ENCODE results near the gene MMP8.

Gene MMP8

DNA sequence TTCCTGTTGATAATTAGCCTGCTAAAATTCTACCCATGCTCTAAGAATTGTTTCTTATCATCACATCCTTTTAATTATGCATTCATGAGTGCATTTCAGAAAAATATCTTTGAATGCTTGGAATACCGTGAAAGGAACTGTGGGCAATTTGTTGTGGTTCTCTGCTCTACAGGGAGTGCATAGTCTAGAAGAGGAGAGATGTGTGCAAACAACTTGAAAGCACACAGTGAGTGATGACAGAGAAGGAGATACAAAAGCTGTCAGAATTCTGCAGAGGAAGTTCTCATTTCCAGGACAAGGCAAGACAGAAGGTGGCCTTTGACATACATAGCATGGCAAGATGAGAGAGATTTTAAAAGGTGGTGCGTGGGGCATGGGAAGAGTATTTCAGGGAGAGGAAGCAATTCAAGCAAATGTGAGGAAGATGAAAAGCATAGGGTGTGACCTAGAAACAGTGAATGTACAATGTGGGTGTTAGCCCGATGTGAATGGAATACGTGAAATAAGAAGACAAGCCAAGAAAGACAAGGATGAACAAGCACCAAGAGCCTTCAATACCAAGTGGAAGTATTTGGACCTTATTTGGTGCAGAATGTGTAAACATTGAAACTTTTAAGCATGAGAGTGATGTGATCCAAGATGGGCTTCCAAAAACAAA is 5.0 kb downstream of the MMP8 start:
- DNase-seq, result no peak

DNA sequence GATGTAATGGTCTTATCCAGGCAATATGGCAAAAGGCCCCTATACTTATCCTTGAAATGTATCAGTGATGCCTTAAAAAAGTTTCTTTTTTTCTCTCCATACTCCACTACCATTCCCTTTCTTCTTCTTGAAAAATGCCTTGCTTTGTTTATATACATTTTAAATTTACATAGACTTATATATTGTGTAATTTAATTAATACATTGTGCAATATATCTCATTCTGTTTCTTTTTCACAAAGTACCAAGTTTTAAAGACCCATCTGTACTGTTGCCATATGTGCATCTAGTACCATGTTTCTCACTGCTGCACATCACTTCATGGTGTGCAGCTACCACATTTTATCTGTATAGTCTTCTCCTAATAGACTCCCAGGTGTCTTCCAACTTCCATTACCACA is 7.5 kb downstream of the MMP8 start:
- no peak for DNase-seq

DNA sequence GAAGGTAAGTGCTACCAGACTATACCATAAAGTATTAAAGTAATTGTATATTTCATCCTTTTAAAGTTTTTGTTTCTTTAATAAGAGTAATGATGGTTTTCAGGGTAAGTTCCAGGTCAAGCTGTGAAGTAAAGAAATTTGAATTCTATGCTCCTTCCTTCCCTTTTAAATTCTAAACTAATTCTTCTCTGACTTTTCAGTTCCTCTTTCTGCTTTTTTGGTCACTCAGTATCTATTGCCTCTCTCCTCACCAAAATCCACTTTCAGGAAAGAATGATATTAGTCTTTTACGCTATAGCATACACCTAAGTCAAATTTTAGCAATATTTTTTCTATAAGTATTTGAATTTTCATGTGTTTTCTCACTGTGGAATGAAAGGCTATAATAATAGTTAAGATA is 8.2 kb downstream of the MMP8 start:
- no peak for DNase-seq

DNA sequence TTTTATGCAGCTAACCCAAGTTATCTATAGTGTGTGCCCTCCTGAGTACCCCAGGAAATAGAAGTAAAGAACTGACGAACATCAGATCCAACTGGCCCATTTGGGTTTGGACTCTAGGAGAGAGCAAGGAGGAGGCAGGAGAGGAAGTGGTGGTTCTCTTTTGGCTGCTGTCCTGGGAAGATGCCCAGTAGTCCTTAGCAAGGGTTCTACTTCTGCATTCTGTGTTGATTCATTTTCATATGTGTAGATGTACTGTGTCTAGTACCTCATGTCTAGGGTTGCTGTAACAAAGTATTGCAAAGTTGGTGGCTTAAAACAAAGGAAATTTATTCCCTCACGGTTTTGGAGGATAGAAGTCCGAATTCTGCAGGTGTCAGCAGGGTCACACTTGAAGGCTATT is 12.6 kb downstream of the MMP8 start:
- DNase-seq, result no peak

GRCh38 chr11:102709201-102709945 is 15.4 kb downstream of the MMP8 start:
- no peak for DNase-seq

DNA sequence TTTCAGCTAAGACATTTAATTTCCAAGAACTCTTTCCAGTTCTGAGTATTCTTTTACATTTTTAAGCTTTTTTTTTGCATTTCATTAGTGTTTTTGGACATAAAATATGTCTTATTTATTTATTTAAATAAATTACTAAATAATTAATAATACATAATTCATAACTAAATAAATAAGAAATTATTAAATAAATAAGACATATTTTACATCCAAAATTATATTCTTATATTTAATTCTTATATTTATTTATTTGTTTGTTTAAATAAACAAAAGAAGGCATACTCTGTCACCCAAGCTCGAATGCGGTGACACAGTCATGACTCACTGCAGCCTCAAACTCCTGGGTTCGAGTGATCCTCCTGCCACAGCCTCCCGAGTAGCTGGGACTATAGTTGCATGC is 16.1 kb downstream of the MMP8 start:
- no peak for DNase-seq

- DNase-seq, result no peak
Observed at GRCh38 chr11:102705626-102706025, 19.1 kb downstream of the MMP8 start, which contains the start of gene MMP27. TSS of gene MMP27 (minus strand) at chr11:102705769. CDS start at chr11:102705714, 55 bp downstream.

GRCh38 chr11:102704841-102705240 is 19.9 kb downstream of the MMP8 start:
- no peak for DNase-seq

DNA sequence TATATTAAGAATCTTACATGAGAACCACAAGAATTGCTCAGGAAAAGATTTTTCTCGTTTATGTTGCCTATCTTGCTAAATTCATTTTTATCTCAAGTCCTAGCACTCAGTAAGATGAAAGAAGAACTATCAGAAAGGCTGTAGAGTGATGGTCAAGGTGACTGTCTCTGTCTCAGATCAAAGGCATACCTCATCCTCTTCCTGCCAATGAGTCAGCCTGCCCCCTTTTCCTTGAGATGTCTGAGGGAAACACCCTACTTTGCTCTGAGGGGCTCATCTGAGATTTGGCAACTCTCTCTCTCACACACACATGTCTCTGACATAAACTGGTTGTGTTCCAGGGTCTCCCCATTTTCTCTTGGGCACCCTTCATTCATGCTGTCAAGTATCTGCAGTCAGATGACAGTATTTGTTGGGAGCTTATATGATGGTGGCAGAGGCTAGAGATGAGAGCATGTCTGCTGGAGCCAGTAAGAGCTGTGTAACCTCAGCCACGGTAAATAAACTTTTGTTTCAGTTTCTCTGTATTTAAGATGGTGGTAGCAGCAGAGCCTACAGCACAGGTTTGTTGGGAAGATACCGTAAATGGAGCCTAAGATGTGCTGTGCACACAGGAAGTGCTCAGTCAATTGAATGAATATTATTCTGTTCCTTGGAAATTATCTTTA is 20.8 kb downstream of the MMP8 start:
- DNase-seq, result no peak

DNA sequence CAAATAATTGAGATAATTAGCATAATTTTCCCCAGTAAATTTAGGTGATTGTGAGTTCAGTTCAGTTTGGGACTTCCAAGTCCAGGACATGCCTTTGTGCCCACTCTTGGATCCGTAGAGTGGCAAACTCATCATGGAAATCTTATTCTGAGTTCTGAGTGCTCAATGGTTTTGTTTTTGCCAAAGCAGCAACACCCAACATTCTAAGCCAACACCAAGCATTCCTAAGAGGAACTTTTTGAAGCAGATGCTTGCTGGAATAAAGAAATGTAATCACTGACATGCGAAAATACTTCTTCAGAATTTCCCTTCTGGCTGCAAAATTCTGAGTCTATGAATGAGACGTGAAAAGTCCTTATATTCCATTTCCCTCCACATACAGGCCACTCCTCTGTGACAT is 29.6 kb downstream of the MMP8 start:
- no peak for DNase-seq

- DNase-seq, result no peak
Observed at GRCh38 chr11:102685754-102686153, 39.0 kb downstream of the MMP8 start.

DNA sequence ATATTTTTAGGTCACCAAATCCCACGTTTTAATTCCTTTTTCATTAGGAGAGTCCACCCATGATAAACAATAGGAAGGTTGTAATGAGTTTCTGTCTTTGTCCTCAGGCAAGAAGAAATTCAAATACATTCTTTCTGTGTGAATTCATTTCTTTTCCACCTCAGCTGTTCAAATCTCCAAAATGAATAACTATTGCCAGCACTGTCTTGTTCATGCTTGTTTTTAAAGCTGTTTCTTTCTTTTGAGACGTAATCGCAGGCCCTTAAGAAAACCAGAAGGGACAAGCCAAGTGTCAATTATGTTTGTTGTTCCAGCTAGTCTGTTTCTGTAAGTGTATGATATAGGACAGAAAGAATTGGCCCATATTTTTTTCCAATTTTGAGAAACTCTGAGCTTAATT is 39.4 kb downstream of the MMP8 start:
- DNase-seq, result no peak

DNA sequence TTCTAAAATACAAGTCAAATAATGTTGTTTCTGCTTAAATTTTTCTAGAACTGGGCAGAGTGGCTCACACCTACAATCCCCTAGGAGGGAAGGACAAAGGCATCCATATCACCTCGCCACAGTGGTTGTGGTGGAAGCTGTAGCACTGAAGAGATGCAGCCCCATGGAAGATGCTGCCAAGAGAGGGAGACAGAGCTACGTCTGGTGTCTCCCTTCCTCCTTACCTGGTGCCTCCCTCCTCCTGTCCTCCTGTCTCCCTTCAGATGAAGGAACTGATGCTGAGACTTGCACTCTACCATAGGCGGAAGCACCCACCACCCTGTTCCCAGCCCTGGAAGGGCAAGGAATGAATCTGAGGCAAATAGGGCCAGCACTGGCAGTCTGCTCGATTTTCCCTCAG is 41.5 kb downstream of the MMP8 start:
- no peak for DNase-seq

GRCh38 chr11:102680945-102681344 is 43.8 kb downstream of the MMP8 start:
- DNase-seq, result no peak

GRCh38 chr11:102678022-102678421 is 46.7 kb downstream of the MMP8 start:
- DNase-seq, result no peak

DNA sequence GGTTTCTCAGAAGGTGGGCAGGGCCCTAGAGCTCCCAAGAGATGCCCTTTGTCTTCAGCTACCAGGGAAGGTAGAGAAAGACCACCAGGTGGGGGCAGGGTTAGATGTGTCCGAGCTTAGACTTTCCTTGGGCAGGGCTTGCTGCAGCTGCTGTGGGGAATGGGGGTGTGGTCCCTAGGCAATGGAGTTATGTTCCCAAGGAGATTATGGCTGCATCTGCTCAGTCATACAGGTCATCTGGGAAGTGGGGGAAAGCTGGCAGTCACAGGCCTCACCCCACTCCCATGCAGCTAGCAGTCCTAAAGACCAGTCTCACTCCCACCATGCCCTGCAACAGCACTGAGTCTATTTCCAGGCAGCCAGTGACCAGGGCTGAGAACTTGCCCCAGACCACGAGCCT is 48.7 kb downstream of the MMP8 start:
- no peak for DNase-seq

DNA sequence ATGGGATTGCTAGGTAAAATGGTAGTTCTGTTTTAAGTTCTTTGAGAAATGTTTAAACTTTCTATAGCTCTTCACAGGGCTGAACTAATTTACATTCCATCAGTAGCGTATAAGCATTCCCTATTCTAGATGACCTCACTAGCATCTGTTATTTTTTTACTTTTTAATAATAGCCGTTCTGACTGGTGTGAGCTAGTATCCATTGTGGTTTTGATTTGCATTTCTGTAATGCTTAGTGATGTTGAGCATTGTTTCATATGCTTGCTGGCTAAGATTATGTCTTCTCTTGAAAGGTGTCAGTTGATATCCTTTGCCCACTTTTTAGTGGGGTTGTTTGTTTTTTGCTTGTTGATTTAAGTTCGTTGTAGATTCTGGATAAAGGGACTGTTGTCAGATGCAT is 55.1 kb downstream of the MMP8 start:
- no peak for DNase-seq

GRCh38 chr11:102666331-102666957 is 58.3 kb downstream of the MMP8 start:
- no peak for DNase-seq

- peak; percentile 8 for DNase-seq
Observed at GRCh38 chr11:102664001-102664752, 60.6 kb downstream of the MMP8 start.

GRCh38 chr11:102662607-102663006 is 62.1 kb downstream of the MMP8 start:
- no peak for DNase-seq

Measured in activated naive CD4-positive, alpha-beta T cell treated with Interleukin-2 at 50 U/mL for 16 hours (primary cell).